GM12878 (cell line): ENCODE measurements around the gene ABR. TPM values are rescaled to one million over a fixed set of nuclear protein-coding genes. Genes with fewer than 3 reads are reported as not detected.

Experiments used
- ATAC-seq: fragments of 200-7000 bp; cut with Tn5 transposase; 3 replicates; pipeline ENCODE4 v1.9.1; 2020; ENCODE audit warnings: mild to moderate bottlenecking, moderate library complexity
- BruUV-seq: library from RNA; stranded (reverse); fragments of 400-500 nt; replicated peaks from 2 replicates; lab custom pipeline; 2021; lab: Mats Ljungman, UMichigan
- CTCF ChIA-PET: fragments of 300-600 bp; sonication (Branson Sonifier 250); formaldehyde crosslinking; extraction: SDS; loops from one replicate; lab custom pipeline; 2021; ENCODE audit warnings: inconsistent platforms; lab: Yijun Ruan, JAX
- POLR2A ChIA-PET: fragments of 350-600 bp; formaldehyde crosslinking; extraction: SDS; loops from one replicate; lab custom pipeline; 2021; ENCODE audit warnings: inconsistent platforms; lab: Charles Lee
- RAD21 ChIA-PET: fragments of 300-600 bp; sonication (Branson Sonifier 250); formaldehyde crosslinking; loops from one replicate; lab custom pipeline; 2023; ENCODE audit warnings: antibody characterized with exemption; ENCODE audit not compliant: unreplicated experiment; lab: Charles Lee
- SMC1A ChIA-PET: fragments of 300-600 bp; sonication (Branson Sonifier 250); formaldehyde crosslinking; loops from one replicate; lab custom pipeline; 2023; ENCODE audit not compliant: unreplicated experiment, uncharacterized antibody; lab: Charles Lee
- DNase-seq: peaks from one replicate; pipeline ENCODE4 v3.0.0-alpha.2; 2011; ENCODE audit warnings: low read depth, low spot score
- FAIRE-seq: peaks from 3 replicates; lab custom pipeline; 2011; peaks lifted over from hg19 to GRCh38; lab: Jason Lieb, UNC
- H2AFZ ChIP-seq: 2 replicates; pipeline ENCODE4 v1.6.0; 2011; ENCODE audit warnings: low read depth, low read length, control low read depth; ENCODE audit not compliant: control insufficient read depth
- H3K27ac ChIP-seq: 2 replicates; pipeline ENCODE4 v1.5.1; 2011; ENCODE audit warnings: control low read depth; ENCODE audit not compliant: control insufficient read depth, insufficient read depth
- H3K27me3 ChIP-seq, 2 experiments: replicated peaks in 1 of 2; 2 replicates each; pipeline versions ENCODE4 v1.6.0 to v1.6.1; 2011; ENCODE audit warnings: low read length in 1 of 2; ENCODE audit not compliant: control insufficient read depth in 2 of 2, insufficient read depth in 2 of 2
- H3K36me3 ChIP-seq, 2 experiments: 2 replicates each; pipeline ENCODE4 v1.5.1; 2011; ENCODE audit warnings: low read length in 1 of 2; ENCODE audit not compliant: control insufficient read depth in 2 of 2, insufficient read depth in 2 of 2
- H3K4me1 ChIP-seq: 2 replicates; pipeline ENCODE4 v1.6.1; 2011; ENCODE audit warnings: mild to moderate bottlenecking, low read length, moderate library complexity, mixed read lengths; ENCODE audit not compliant: control insufficient read depth, insufficient read depth
- H3K4me2 ChIP-seq: 2 replicates; pipeline ENCODE4 v1.6.0; 2011; ENCODE audit warnings: control low read depth; ENCODE audit not compliant: control insufficient read depth, insufficient read depth
- H3K4me3 ChIP-seq: fragments of 200-600 bp; sonication (generic); 2 replicates; pipeline ENCODE4 v1.5.1; 2016
- H3K79me2 ChIP-seq: 2 replicates; pipeline ENCODE4 v1.6.0; 2011; ENCODE audit warnings: low read length; ENCODE audit not compliant: control insufficient read depth, insufficient read depth
- H3K9ac ChIP-seq: 2 replicates; pipeline ENCODE4 v1.8.0; 2011; ENCODE audit warnings: low read length, control low read depth, mixed read lengths; ENCODE audit not compliant: control insufficient read depth, insufficient read depth
- H3K9me3 ChIP-seq: replicated peaks from 3 replicates; pipeline ENCODE4 v1.5.1; 2011; ENCODE audit warnings: mild to moderate bottlenecking, low read length; ENCODE audit not compliant: control insufficient read depth, insufficient read depth
- H4K20me1 ChIP-seq: 2 replicates; pipeline ENCODE4 v1.6.0; 2011; ENCODE audit not compliant: control insufficient read depth, insufficient read depth
- BCL3 ChIP-seq: IDR thresholded peaks from 2 replicates; pipeline ENCODE4 v1.6.1; 2011; ENCODE audit warnings: borderline replicate concordance, low read depth, mild to moderate bottlenecking, moderate library complexity, low read length; ENCODE audit not compliant: insufficient read depth, poor library complexity, severe bottlenecking
- BHLHE40 ChIP-seq, 2 experiments: fragments of 450-650 bp in 1 of 2; IDR thresholded peaks; 2 replicates each; pipeline ENCODE4 v1.6.1; 2011 to 2017; ENCODE audit warnings: low read depth in 2 of 2, borderline replicate concordance in 1 of 2, improper control_type of control experiment in 1 of 2, low read length in 1 of 2, mild to moderate bottlenecking in 1 of 2
- BMI1 ChIP-seq: fragments of 450-650 bp; IDR thresholded peaks from 2 replicates; pipeline ENCODE4 v1.6.1; 2016; ENCODE audit warnings: mild to moderate bottlenecking, moderate library complexity, borderline replicate concordance
- CHD1 ChIP-seq: IDR thresholded peaks from 2 replicates; pipeline ENCODE4 v1.6.1; 2012; ENCODE audit warnings: low read depth, low read length, improper control_type of control experiment
- E2F4 ChIP-seq: IDR thresholded peaks from 2 replicates; pipeline ENCODE4 v1.6.1; 2012; ENCODE audit warnings: low read depth, low read length, improper control_type of control experiment
- ESRRA ChIP-seq: IDR thresholded peaks from 2 replicates; pipeline ENCODE4 v1.6.1; 2012; ENCODE audit warnings: mild to moderate bottlenecking, low read length, improper control_type of control experiment
- PBX3 ChIP-seq: IDR thresholded peaks from 2 replicates; pipeline ENCODE4 v1.6.1; 2011; ENCODE audit warnings: mild to moderate bottlenecking, low read depth, low read length, moderate library complexity; ENCODE audit not compliant: insufficient replicate concordance
- POU2F2 ChIP-seq: IDR thresholded peaks from 3 replicates; pipeline ENCODE4 v1.6.1; 2011; ENCODE audit warnings: low read depth, mild to moderate bottlenecking, low read length, borderline replicate concordance
- RELA ChIP-seq: fragments of 450-650 bp; IDR thresholded peaks from 2 replicates; pipeline ENCODE4 v1.8.0; 2014; ENCODE audit warnings: borderline replicate concordance; ENCODE audit not compliant: partially characterized antibody
- REST ChIP-seq: IDR thresholded peaks from 2 replicates; pipeline ENCODE4 v1.6.1; 2012; ENCODE audit warnings: mild to moderate bottlenecking, low read depth, low read length
- STAT3 ChIP-seq: IDR thresholded peaks from 2 replicates; pipeline ENCODE4 v1.6.1; 2011; ENCODE audit warnings: low read depth, low read length, improper control_type of control experiment
- TCF12 ChIP-seq: IDR thresholded peaks from 2 replicates; pipeline ENCODE4 v1.6.1; 2011; ENCODE audit warnings: low read depth, mild to moderate bottlenecking, low read length
- WGBS: methylation state at CpG from one replicate; pipeline ENCODE4 v1.1.6; 2016; ENCODE audit warnings: low lambda C conversion rate; ENCODE audit not compliant: insufficient replicate concordance, insufficient coverage; ENCODE audit errors: missing lambda C conversion rate; 5-methylcytosine and 5-hydroxymethylcytosine counted together
- in situ Hi-C: fragments of 300-500 bp; cut with MboI; formaldehyde crosslinking; loops from 9 replicates; pipeline ENCODE4 v1.14.3; 2018; ENCODE audit warnings: mixed read lengths
- intact Hi-C: fragments of 100-400 bp; cut with micrococcal nuclease; formaldehyde crosslinking; loops from one replicate; pipeline ENCODE4 v1.14.2; 2022; ENCODE audit not compliant: unreplicated experiment
- polyA plus RNA-seq, 11 experiments: library from polyadenylated mRNA; depleted of rRNA in 4 of 11; unstranded in 6 of 11; stranded (reverse) in 5 of 11; fragments of >200 nt; fragmentation: Nextera tagmentation in 4 of 11; fragmentation: Illumina TruSeq in 1 of 11; extraction: Ambion mirVana in 4 of 11; extraction: Trizol in 1 of 11; gene quantifications; 1 replicate in 1 of 11; 2 replicates in 10 of 11; pipeline versions ENCODE4 v1.2.1 to v1.2.3, GENCODE V29; 2011 to 2016; ENCODE audit warnings: inconsistent platforms in 2 of 11, missing spikeins in 2 of 11, low read depth in 1 of 11
- total RNA-seq, 4 experiments: library from RNA; depleted of rRNA in 3 of 4; stranded (reverse); fragments of >200 nt in 3 of 4; fragmentation: Illumina TruSeq in 1 of 4; extraction: Trizol in 1 of 4; gene quantifications; 2 replicates each; pipeline versions ENCODE4 v1.2.1 to v1.2.3, GENCODE V29; 2013 to 2021

Gene ABR
- total and polyA plus RNA-seq, 10 of the 15 experiments (the other 5 are each of a cell fraction or from before 2014, with no cell fraction given) = 1.4 to 112 (median 30.0) TPM

- Histone ChIP-seq H3K27me3 (no peaks in the 10 kb centered on the region), H3K79me2 (no peaks in the 10 kb centered on the region), H3K4me1 (no peaks in the 10 kb centered on the region), H4K20me1 (no peaks in the 10 kb centered on the region), H3K9me3 (no peaks in the 10 kb centered on the region; the same call in 2 of the 3 replicates), H3K4me2 (no peak overlapping the region), H3K9ac (no peak overlapping the region), H3K4me3 (no peak overlapping the region), H3K36me3 (no peaks in the 10 kb centered on the region), H3K27ac (no peak overlapping the region), H2AFZ (no peak overlapping the region)
- FAIRE-seq (no peak), ATAC-seq (no peak), DNase-seq (no peak)
- ChIA-PET POLR2A (no interaction called here), RAD21 (no interaction called here), SMC1A (interaction anchor here (0.5 kb wide), 1 partner anchor 282 kb away, joined by 3 read pairs; no protein-coding TSS in a partner anchor), CTCF (interaction anchor here (1.3 to 1.4 kb wide), 2 partner anchors 9 to 11 kb away, joined by 4 read pairs; partner anchors contain the start of gene TIMM22)
- BruUV-seq = no TSS peak
- TF ChIP-seq RELA = no peak
- TF ChIP-seq BHLHE40 (IDR thresholded peaks at IDR 0.05; ENCODE audit: borderline replicate concordance in 1 of 2, low read depth in 2 of 2, low read length in 1 of 2) = no peak
- TF ChIP-seq BCL3 = no peak
- no peak for TF ChIP-seq BMI1
- TF ChIP-seq STAT3 = no peak
- TF ChIP-seq CHD1 = no peak
- no peak for TF ChIP-seq TCF12
- no peak for TF ChIP-seq REST
- TF ChIP-seq ESRRA = no peak
- TF ChIP-seq POU2F2 = no peak
- no peak for TF ChIP-seq E2F4
- no peak for TF ChIP-seq PBX3
- 65% methylated on average over 15 of the region's 15 CpGs for WGBS
- in situ Hi-C loops = loop anchor here (5.0 kb wide), 1 partner anchor 191 kb away; no protein-coding TSS in a partner anchor
- intact Hi-C loops = loop anchor here (10.0 kb wide), 1 partner anchor 273 kb away; the partner anchor contains the start of gene VPS53
These were observed 191.8 kb downstream of the ABR start for GRCh38 chr17:987931-988330.
